ENCODE results near the gene RAB3A. TPM values are rescaled to one million over a fixed set of nuclear protein-coding genes. Genes with fewer than 3 reads are reported as not detected.

The RAB3A gene
- total RNA-seq, 1 donor from 2014 or later, result 0.17 TPM

- no peak overlapping the region for H3K4me3 ChIP-seq (ENCODE audit: low read depth, low read length)
- DNase-seq (ENCODE audit: low read depth), result no peak
- TF ChIP-seq CTCF (conservative IDR thresholded peaks at IDR 0.05; ENCODE audit: low read depth, low read length), result peak; percentile 60
Measured at GRCh38 chr19:18229474-18229873, 25.6 kb upstream of the RAB3A start.

- TF ChIP-seq CTCF (conservative IDR thresholded peaks at IDR 0.05; ENCODE audit: low read depth, low read length), result no peak
- no peak for DNase-seq (ENCODE audit: low read depth)
- H3K4me3 ChIP-seq (ENCODE audit: low read depth, low read length), result no peak overlapping the region
Measured at GRCh38 chr19:18227781-18228271, 24.0 kb upstream of the RAB3A start.

GRCh38 chr19:18226956-18227780 lies 23.3 kb upstream of the RAB3A start:
- no peak overlapping the region for H3K4me3 ChIP-seq (ENCODE audit: low read depth, low read length)
- TF ChIP-seq CTCF (conservative IDR thresholded peaks at IDR 0.05; ENCODE audit: low read depth, low read length), result no peak
- DNase-seq (ENCODE audit: low read depth), result no peak

- DNase-seq (ENCODE audit: low read depth), result no peak
- H3K4me3 ChIP-seq (ENCODE audit: low read depth, low read length), result no peak within 1 kb of the TSS
- TF ChIP-seq CTCF (conservative IDR thresholded peaks at IDR 0.05; ENCODE audit: low read depth, low read length), result no peak
Measured at GRCh38 chr19:18225702-18226468, 22.0 kb upstream of the RAB3A start, which contains the start of gene PDE4C. TSS of gene PDE4C (minus strand) at chr19:18226438. CDS start at chr19:18226415, 23 bp downstream.

- no peak for DNase-seq (ENCODE audit: low read depth)
- no peak for TF ChIP-seq CTCF (conservative IDR thresholded peaks at IDR 0.05; ENCODE audit: low read depth, low read length)
- H3K4me3 ChIP-seq (ENCODE audit: low read depth, low read length), result no peak overlapping the region
Measured at GRCh38 chr19:18225355-18225701, 21.5 kb upstream of the RAB3A start.

GRCh38 chr19:18224525-18225354 lies 20.9 kb upstream of the RAB3A start:
- peak overlapping the region; percentile 58 for H3K4me3 ChIP-seq (ENCODE audit: low read depth, low read length)
- DNase-seq (ENCODE audit: low read depth), result peak; percentile 87
- no peak for TF ChIP-seq CTCF (conservative IDR thresholded peaks at IDR 0.05; ENCODE audit: low read depth, low read length)
